Endodermal cell (in vitro differentiated cells): ENCODE results near the gene EPHX1. TPM values are rescaled to one million over a fixed set of nuclear protein-coding genes. Genes with fewer than 3 reads are reported as not detected.
A peak's percentile ranks its signal among the peaks of the same experiment; 100 is the strongest.
"Not testable (repeated sequence)": the region's sequence is repeated elsewhere in the genome, so short reads cannot be mapped to it uniquely, and the experiment has no call there.

Source experiments
- DNase-seq: peaks from one replicate; pipeline ENCODE4 v3.0.0-alpha.2; 2017
- H3K27ac ChIP-seq: 2 replicates; pipeline ENCODE4 v1.5.1; 2013; ENCODE audit warnings: mild to moderate bottlenecking, low read depth, low read length, moderate library complexity
- H3K27me3 ChIP-seq: 2 replicates; pipeline ENCODE4 v1.6.1; 2013; ENCODE audit warnings: mild to moderate bottlenecking, low read length, moderate library complexity; ENCODE audit not compliant: insufficient read depth, control insufficient read depth, poor library complexity, severe bottlenecking
- H3K36me3 ChIP-seq: 2 replicates; pipeline ENCODE4 v1.7.0; 2013; ENCODE audit warnings: mild to moderate bottlenecking, low read length, moderate library complexity; ENCODE audit not compliant: control insufficient read depth, insufficient read depth
- H3K4me1 ChIP-seq: one replicate; pipeline ENCODE4 v1.7.0; 2013; ENCODE audit warnings: low read length; ENCODE audit not compliant: control insufficient read depth, insufficient read depth
- H3K4me3 ChIP-seq: 2 replicates; pipeline ENCODE4 v1.5.1; 2013; ENCODE audit warnings: mild to moderate bottlenecking, low read length, moderate library complexity
- H3K9ac ChIP-seq: 2 replicates; pipeline ENCODE4 v1.6.1; 2013; ENCODE audit warnings: mild to moderate bottlenecking, low read length, moderate library complexity; ENCODE audit not compliant: poor library complexity, severe bottlenecking; ENCODE audit errors: extremely low read depth
- H3K9me3 ChIP-seq: 2 replicates; pipeline ENCODE4 v1.6.1; 2013; ENCODE audit warnings: mild to moderate bottlenecking, low read length, moderate library complexity; ENCODE audit not compliant: control insufficient read depth
- H3K27ac Mint-ChIP-seq: 2 replicates; pipeline ENCODE4 v1.8.0; 2020; ENCODE audit warnings: mixed read lengths
- H3K27me3 Mint-ChIP-seq: 2 replicates; pipeline ENCODE4 v1.8.0; 2021; ENCODE audit warnings: mild to moderate bottlenecking, mixed read lengths; ENCODE audit not compliant: insufficient read depth
- H3K36me3 Mint-ChIP-seq: 2 replicates; pipeline ENCODE4 v1.8.0; 2020; ENCODE audit warnings: low read depth, mixed read lengths
- H3K4me1 Mint-ChIP-seq: 2 replicates; pipeline ENCODE4 v1.8.0; 2020; ENCODE audit warnings: mixed read lengths
- H3K4me3 Mint-ChIP-seq: 2 replicates; pipeline ENCODE4 v1.8.0; 2020; ENCODE audit warnings: mild to moderate bottlenecking, moderate library complexity, mixed read lengths
- H3K9me3 Mint-ChIP-seq: 2 replicates; pipeline ENCODE4 v1.8.0; 2020; ENCODE audit warnings: mild to moderate bottlenecking, mixed read lengths
- WGBS, 2 experiments: methylation state at CpG; one replicate each; pipeline versions ENCODE4 v1.1.5 to v1.1.7; 2013; ENCODE audit warnings: missing lambda C conversion rate in 2 of 2, mixed read lengths in 1 of 2; ENCODE audit not compliant: insufficient coverage in 1 of 2, insufficient read length in 1 of 2; 5-methylcytosine and 5-hydroxymethylcytosine counted together
- total RNA-seq, 2 donors: library from RNA; stranded (reverse); fragmentation: NEBNext Ultra II Directional in 1 of 2; extraction: Animal tissue kit (Norgen Biotek cat#: 25700) in 1 of 2; gene quantifications; 2 replicates in 1 of 2; 3 replicates in 1 of 2; pipeline ENCODE4 v1.2.1, GENCODE V29; 2021
- TF ChIP-seq, protein P1 (sequence below): fragments of 200-600 bp; sonication (generic); conservative IDR thresholded peaks from 2 replicates; pipeline ENCODE4 v1.5.0; 2021; ENCODE audit warnings: antibody characterized with exemption, mild to moderate bottlenecking

Gene EPHX1
- total RNA-seq, 2 donors from 2014 or later = 49.2 to 84.1 TPM

DNA sequence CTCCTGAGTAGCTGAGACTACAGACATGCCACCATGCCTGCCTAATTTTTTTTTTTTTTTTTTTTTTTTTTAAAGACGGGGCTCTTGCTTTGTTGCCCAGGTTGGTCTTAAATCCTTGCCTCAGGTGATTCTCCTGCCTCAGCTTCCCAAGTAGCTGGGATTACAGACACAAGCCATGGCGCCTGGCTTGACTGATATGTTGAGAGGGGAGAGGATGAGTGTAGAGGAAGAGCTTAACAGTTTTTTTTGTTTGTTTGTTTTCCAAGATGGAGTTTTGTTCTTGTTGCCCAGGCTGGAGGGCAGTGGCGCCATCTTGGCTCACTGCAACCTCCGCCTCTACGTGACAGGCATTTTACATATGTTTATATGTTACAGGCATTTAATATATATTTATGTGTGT lies 29.8 kb upstream of the EPHX1 start:
- TF ChIP-seq, protein P1, sequence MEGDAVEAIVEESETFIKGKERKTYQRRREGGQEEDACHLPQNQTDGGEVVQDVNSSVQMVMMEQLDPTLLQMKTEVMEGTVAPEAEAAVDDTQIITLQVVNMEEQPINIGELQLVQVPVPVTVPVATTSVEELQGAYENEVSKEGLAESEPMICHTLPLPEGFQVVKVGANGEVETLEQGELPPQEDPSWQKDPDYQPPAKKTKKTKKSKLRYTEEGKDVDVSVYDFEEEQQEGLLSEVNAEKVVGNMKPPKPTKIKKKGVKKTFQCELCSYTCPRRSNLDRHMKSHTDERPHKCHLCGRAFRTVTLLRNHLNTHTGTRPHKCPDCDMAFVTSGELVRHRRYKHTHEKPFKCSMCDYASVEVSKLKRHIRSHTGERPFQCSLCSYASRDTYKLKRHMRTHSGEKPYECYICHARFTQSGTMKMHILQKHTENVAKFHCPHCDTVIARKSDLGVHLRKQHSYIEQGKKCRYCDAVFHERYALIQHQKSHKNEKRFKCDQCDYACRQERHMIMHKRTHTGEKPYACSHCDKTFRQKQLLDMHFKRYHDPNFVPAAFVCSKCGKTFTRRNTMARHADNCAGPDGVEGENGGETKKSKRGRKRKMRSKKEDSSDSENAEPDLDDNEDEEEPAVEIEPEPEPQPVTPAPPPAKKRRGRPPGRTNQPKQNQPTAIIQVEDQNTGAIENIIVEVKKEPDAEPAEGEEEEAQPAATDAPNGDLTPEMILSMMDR = no peak
- WGBS, 2 experiments = 96% methylated on average over 5 of the region's 5 CpGs; no CpG with 5 or more reads in 1 of the 2 experiments
- H3K9ac ChIP-seq = no peak overlapping the region
- Mint-ChIP-seq H3K4me1 (peaks cover 17% of the 10 kb centered on the region), H3K27ac (peak overlapping the region; percentile 74), H3K36me3 (peaks cover 41% of the 10 kb centered on the region), H3K4me3 (peak overlapping the region; percentile 27), H3K27me3 (no peaks in the 10 kb centered on the region), H3K9me3 (peaks cover 1% of the 10 kb centered on the region)
- no peak for DNase-seq
- H3K27ac ChIP-seq = no peak overlapping the region
- H3K4me3 ChIP-seq = peak overlapping the region; percentile 92
- peaks cover 4% of the 10 kb centered on the region for H3K4me1 ChIP-seq
- H3K9me3 ChIP-seq = peaks cover 11% of the 10 kb centered on the region
- no peaks in the 10 kb centered on the region for H3K27me3 ChIP-seq
- H3K36me3 ChIP-seq = peaks cover 46% of the 10 kb centered on the region

DNA sequence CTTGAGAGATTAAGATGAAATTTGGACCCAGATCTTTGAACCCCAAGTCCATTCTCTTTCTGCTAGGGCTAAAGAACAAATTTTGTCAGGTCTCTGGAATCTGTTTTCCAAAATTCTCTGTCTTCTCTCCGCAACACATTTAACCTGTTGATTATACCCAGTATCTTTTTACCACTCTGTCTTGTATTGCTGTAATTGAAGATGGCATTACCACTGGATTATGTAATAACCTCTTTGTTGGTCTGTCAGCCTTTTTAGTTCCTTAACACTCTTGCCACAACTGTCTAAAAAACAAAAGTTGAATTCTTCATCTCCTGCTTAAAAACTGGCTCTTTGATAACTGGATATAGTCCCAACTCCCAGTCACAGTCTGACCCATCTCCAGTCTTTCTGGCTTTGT lies 29.3 kb upstream of the EPHX1 start:
- DNase-seq = no peak
- no peak overlapping the region for H3K27ac ChIP-seq
- Mint-ChIP-seq H3K27me3 (no peaks in the 10 kb centered on the region), H3K27ac (peak overlapping the region; percentile 2), H3K4me3 (no peak overlapping the region), H3K4me1 (peaks cover 17% of the 10 kb centered on the region), H3K36me3 (peaks cover 45% of the 10 kb centered on the region), H3K9me3 (peaks cover 1% of the 10 kb centered on the region)
- peaks cover 51% of the 10 kb centered on the region for H3K36me3 ChIP-seq
- H3K27me3 ChIP-seq = no peaks in the 10 kb centered on the region
- no peak overlapping the region for H3K4me3 ChIP-seq
- TF ChIP-seq, protein P1 = no peak
- peaks cover 12% of the 10 kb centered on the region for H3K9me3 ChIP-seq
- WGBS, 2 experiments = 100% methylated on average over 1 of the region's 1 CpG; no CpG with 5 or more reads in 1 of the 2 experiments
- H3K9ac ChIP-seq = no peak overlapping the region
- H3K4me1 ChIP-seq = peaks cover 4% of the 10 kb centered on the region

DNA sequence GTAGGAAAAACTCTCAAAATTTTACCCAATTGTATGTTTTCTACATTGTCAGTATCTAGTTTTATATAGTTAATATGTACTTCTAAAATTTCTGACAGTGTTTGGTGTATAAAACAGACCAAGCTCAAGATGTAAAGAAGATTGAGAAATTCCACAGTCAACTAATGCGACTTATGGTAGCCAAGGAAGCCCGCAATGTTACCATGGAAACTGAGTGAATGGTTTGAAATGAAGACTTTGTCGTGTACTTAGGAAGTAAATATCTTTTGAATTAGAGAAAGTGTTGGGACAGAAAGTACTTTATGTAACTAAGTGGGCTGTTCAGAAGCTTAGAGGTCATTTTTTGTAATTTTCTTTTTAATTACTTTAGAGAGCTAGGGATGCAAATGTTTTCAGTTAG lies 20.8 kb upstream of the EPHX1 start:
- peaks cover 55% of the 10 kb centered on the region for H3K9me3 Mint-ChIP-seq
- H3K4me1 Mint-ChIP-seq, H3K4me1 ChIP-seq, DNase-seq, H3K27me3 Mint-ChIP-seq, H3K27ac ChIP-seq, H3K27ac Mint-ChIP-seq, H3K4me3 ChIP-seq, H3K9ac ChIP-seq, H3K4me3 Mint-ChIP-seq, H3K27me3 ChIP-seq: not testable (repeated sequence)
- H3K9me3 ChIP-seq = peaks cover 83% of the 10 kb centered on the region
- WGBS, 2 experiments = 100% methylated on average over 1 of the region's 3 CpGs; no CpG with 5 or more reads in 1 of the 2 experiments
- peaks cover 95% of the 10 kb centered on the region for H3K36me3 Mint-ChIP-seq
- H3K36me3 ChIP-seq = peaks cover 94% of the 10 kb centered on the region

DNA sequence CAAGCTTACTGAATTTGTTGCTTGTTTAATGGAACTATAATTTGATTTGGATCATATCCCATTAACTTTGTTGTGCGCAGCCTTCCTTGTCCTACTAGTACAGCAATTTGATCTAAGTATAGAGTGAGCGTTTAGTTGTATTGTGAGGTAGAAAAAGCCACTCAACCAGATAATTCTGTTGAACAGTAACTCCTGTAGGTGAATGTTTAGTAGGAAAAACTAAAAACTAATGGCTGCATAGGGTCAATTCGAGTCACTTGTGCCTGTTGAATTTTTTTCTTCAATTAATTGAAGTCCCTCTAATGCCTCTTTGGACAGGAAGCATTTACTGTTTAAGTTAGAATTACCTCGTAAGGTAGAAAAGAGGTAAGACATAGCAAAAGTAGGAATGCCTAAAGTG lies 15.0 kb upstream of the EPHX1 start:
- Mint-ChIP-seq H3K27ac (no peak overlapping the region), H3K27me3 (peaks cover 3% of the 10 kb centered on the region), H3K36me3 (peaks cover 94% of the 10 kb centered on the region), H3K9me3 (peaks cover 93% of the 10 kb centered on the region), H3K4me3 (no peak overlapping the region), H3K4me1 (no peaks in the 10 kb centered on the region)
- 96 to 98% methylated on average over 4 of the region's 4 CpGs for WGBS, 2 experiments
- Histone ChIP-seq H3K4me1 (no peaks in the 10 kb centered on the region), H3K9ac (no peak overlapping the region), H3K36me3 (peaks cover 56% of the 10 kb centered on the region), H3K4me3 (peak overlapping the region; percentile 56), H3K9me3 (peaks cover 82% of the 10 kb centered on the region), H3K27ac (no peak overlapping the region), H3K27me3 (no peaks in the 10 kb centered on the region)
- DNase-seq = no peak
- TF ChIP-seq, protein P1 = no peak

DNA sequence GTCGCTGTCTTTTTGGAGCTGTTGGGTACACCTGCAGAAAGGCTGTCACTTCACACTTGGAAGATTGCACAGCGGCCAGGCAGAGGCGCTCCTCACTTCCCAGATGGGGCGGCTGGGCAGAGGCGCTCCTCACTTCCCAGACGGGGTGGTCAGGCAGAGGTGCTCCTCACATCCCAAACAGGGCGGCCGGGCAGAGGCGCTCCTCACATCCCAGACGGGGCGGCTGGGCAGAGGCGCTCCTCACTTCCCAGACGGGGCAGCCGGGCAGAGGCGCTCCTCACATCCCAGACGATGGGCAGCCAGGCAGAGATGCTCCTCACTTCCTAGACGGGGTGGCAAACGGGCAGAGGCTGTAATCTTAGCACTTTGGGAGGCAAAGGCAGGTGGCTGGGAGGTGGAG lies 13.8 kb upstream of the EPHX1 start:
- not testable (repeated sequence) for H3K9ac ChIP-seq, H3K27me3 Mint-ChIP-seq, H3K4me3 Mint-ChIP-seq, H3K27me3 ChIP-seq, DNase-seq, H3K4me1 Mint-ChIP-seq, H3K27ac ChIP-seq, H3K27ac Mint-ChIP-seq, H3K4me1 ChIP-seq
- H3K9me3 Mint-ChIP-seq = peaks cover 90% of the 10 kb centered on the region
- peaks cover 45% of the 10 kb centered on the region for H3K36me3 ChIP-seq
- peak overlapping the region; percentile 56 for H3K4me3 ChIP-seq
- 90 to 96% methylated on average over 2 to 18 of the region's 18 CpGs for WGBS, 2 experiments
- peaks cover 77% of the 10 kb centered on the region for H3K9me3 ChIP-seq
- peaks cover 92% of the 10 kb centered on the region for H3K36me3 Mint-ChIP-seq
